ENCODE data around the gene TGFBR3.
A peak's percentile ranks its signal among the peaks of the same experiment; 100 is the strongest.

Gene TGFBR3

DNA sequence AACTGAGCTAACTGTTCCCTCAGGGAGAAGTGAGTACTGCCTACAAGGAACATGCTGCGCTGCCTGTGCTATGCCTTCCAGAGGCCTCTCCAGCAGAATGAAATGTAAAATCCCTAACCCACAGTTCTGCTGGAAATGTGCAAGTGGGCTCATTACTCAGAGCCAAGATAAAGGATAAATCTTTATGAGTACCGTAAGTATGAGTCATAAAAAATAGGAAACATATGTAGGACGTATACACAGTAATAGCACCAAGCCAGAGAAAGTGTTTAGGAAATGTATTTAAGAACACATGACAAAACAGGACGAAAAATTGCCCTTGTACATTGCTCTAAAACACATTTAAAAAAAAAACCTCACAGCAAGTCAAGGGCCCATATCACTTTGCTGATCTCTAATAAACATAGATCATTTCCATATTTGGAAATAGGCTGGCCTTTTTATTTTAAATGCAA is 104.6 kb downstream of the TGFBR3 start (continued):
- TF ChIP-seq, protein P1, sequence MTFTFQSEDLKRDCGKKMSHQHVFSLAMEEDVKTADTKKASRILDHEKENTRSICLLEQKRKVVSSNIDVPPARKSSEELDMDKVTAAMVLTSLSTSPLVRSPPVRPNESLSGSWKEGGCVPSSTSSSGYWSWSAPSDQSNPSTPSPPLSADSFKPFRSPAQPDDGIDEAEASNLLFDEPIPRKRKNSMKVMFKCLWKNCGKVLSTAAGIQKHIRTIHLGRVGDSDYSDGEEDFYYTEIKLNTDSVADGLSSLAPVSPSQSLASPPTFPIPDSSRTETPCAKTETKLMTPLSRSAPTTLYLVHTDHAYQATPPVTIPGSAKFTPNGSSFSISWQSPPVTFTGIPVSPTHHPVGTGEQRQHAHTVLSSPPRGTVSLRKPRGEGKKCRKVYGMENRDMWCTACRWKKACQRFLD (tag by site-specific recombination; IDR thresholded peaks at IDR 0.05) = no peak
- TF ChIP-seq ZXDB (tag by site-specific recombination; IDR thresholded peaks at IDR 0.05) (peak; percentile 51; the same call in 1 of the 2 replicates), OSR2 (tag by site-specific recombination; IDR thresholded peaks at IDR 0.05) (peak; percentile 19; the same call in 1 of the 2 replicates), MZF1 (tag by site-specific recombination; IDR thresholded peaks at IDR 0.05; ENCODE audit: borderline replicate concordance) (peak; percentile 83; the same call in 1 of the 2 replicates), IKZF3 (tag by site-specific recombination; IDR thresholded peaks at IDR 0.05) (peak; percentile 51; the same call in 1 of the 2 replicates), ZNF202 (tag by site-specific recombination; IDR thresholded peaks at IDR 0.05; ENCODE audit: borderline replicate concordance) (no peak), ZEB2 (tag by site-specific recombination; IDR thresholded peaks at IDR 0.05) (peak; percentile 73; the same call in 1 of the 2 replicates), ZNF707 (tag by site-specific recombination; IDR thresholded peaks at IDR 0.05) (no peak), ZBTB21 (tag by site-specific recombination; IDR thresholded peaks at IDR 0.05) (no peak), ZNF600 (tag by site-specific recombination; IDR thresholded peaks at IDR 0.05) (peak; percentile 88), PRDM1 (tag by site-specific recombination; IDR thresholded peaks at IDR 0.05) (peak; percentile 42; the same call in 1 of the 2 replicates), SP7 (tag by site-specific recombination; IDR thresholded peaks at IDR 0.05) (0 out of 2 replicates have a peak, but pooled peaks have one; percentile 12), ZBTB17 (tag by site-specific recombination; IDR thresholded peaks at IDR 0.05) (peak; percentile 42; the same call in 1 of the 2 replicates), RBAK (tag by site-specific recombination; IDR thresholded peaks at IDR 0.05) (no peak), KLF10 (tag by site-specific recombination; IDR thresholded peaks at IDR 0.05) (peak; percentile 37), ZFP69B (tag by site-specific recombination; IDR thresholded peaks at IDR 0.05) (0 out of 2 replicates have a peak, but pooled peaks have one; percentile 39), ZBTB48 (tag by site-specific recombination; IDR thresholded peaks at IDR 0.05) (peak; percentile 37; the same call in 1 of the 2 replicates), ZNF629 (tag by site-specific recombination; IDR thresholded peaks at IDR 0.05) (peak; percentile 75)
- TF ChIP-seq, protein P2, sequence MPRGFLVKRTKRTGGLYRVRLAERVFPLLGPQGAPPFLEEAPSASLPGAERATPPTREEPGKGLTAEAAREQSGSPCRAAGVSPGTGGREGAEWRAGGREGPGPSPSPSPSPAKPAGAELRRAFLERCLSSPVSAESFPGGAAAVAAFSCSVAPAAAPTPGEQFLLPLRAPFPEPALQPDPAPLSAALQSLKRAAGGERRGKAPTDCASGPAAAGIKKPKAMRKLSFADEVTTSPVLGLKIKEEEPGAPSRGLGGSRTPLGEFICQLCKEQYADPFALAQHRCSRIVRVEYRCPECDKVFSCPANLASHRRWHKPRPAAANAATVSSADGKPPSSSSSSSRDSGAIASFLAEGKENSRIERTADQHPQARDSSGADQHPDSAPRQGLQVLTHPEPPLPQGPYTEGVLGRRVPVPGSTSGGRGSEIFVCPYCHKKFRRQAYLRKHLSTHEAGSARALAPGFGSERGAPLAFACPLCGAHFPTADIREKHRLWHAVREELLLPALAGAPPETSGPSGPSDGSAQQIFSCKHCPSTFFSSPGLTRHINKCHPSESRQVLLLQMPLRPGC (tag by site-specific recombination; IDR thresholded peaks at IDR 0.05) = peak; percentile 70; the same call in 1 of the 2 replicates
- TF ChIP-seq, protein P3, sequence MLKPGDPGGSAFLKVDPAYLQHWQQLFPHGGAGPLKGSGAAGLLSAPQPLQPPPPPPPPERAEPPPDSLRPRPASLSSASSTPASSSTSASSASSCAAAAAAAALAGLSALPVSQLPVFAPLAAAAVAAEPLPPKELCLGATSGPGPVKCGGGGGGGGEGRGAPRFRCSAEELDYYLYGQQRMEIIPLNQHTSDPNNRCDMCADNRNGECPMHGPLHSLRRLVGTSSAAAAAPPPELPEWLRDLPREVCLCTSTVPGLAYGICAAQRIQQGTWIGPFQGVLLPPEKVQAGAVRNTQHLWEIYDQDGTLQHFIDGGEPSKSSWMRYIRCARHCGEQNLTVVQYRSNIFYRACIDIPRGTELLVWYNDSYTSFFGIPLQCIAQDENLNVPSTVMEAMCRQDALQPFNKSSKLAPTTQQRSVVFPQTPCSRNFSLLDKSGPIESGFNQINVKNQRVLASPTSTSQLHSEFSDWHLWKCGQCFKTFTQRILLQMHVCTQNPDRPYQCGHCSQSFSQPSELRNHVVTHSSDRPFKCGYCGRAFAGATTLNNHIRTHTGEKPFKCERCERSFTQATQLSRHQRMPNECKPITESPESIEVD (tag by site-specific recombination; IDR thresholded peaks at IDR 0.05) = peak; percentile 96
- TF ChIP-seq, protein P4, sequence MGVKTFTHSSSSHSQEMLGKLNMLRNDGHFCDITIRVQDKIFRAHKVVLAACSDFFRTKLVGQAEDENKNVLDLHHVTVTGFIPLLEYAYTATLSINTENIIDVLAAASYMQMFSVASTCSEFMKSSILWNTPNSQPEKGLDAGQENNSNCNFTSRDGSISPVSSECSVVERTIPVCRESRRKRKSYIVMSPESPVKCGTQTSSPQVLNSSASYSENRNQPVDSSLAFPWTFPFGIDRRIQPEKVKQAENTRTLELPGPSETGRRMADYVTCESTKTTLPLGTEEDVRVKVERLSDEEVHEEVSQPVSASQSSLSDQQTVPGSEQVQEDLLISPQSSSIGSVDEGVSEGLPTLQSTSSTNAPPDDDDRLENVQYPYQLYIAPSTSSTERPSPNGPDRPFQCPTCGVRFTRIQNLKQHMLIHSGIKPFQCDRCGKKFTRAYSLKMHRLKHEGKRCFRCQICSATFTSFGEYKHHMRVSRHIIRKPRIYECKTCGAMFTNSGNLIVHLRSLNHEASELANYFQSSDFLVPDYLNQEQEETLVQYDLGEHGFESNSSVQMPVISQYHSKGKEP (tag by site-specific recombination; IDR thresholded peaks at IDR 0.05) = peak; percentile 43; the same call in 1 of the 2 replicates
- TF ChIP-seq, protein P5, sequence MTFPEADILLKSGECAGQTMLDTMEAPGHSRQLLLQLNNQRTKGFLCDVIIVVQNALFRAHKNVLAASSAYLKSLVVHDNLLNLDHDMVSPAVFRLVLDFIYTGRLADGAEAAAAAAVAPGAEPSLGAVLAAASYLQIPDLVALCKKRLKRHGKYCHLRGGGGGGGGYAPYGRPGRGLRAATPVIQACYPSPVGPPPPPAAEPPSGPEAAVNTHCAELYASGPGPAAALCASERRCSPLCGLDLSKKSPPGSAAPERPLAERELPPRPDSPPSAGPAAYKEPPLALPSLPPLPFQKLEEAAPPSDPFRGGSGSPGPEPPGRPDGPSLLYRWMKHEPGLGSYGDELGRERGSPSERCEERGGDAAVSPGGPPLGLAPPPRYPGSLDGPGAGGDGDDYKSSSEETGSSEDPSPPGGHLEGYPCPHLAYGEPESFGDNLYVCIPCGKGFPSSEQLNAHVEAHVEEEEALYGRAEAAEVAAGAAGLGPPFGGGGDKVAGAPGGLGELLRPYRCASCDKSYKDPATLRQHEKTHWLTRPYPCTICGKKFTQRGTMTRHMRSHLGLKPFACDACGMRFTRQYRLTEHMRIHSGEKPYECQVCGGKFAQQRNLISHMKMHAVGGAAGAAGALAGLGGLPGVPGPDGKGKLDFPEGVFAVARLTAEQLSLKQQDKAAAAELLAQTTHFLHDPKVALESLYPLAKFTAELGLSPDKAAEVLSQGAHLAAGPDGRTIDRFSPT (tag by site-specific recombination; IDR thresholded peaks at IDR 0.05) = 0 out of 2 replicates have a peak, but pooled peaks have one; percentile 25
